WTC11 (cell line): ENCODE measurements around the gene PTPRF.

Experiments
- ELF4 ChIP-seq: sonication (generic); formaldehyde crosslinking; IDR thresholded peaks from 2 replicates; pipeline ENCODE4 v1.8.1; 2022; ENCODE audit warnings: low read depth, mild to moderate bottlenecking, moderate library complexity, missing genetic modification reagents
- SP1 ChIP-seq: sonication (generic); formaldehyde crosslinking; conservative IDR thresholded peaks from 2 replicates; pipeline ENCODE4 v1.8.1; 2022; ENCODE audit warnings: missing genetic modification reagents
- TF ChIP-seq, protein P1 (sequence below): fragments of 200-600 bp; IDR thresholded peaks from 2 replicates; pipeline ENCODE4 v1.8.0; 2022; ENCODE audit warnings: antibody characterized with exemption

DNA sequence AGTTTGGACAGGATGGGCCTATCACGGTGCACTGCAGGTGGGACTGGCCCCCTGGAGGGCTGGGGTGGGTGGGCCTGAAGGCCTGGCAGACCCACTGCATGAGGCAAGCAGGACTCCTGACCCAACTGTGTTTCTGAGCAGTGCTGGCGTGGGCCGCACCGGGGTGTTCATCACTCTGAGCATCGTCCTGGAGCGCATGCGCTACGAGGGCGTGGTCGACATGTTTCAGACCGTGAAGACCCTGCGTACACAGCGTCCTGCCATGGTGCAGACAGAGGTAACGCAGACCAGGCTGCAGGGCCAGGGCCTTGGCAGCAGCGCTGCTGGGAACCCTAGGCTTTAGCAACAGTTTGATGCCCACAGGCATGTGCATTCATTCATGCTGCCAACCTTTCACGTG, 90.3 kb downstream of the PTPRF start:
- TF ChIP-seq ELF4 (CRISPR knock-in tag) (no peak), SP1 (CRISPR knock-in tag) (no peak)
- TF ChIP-seq, protein P1, sequence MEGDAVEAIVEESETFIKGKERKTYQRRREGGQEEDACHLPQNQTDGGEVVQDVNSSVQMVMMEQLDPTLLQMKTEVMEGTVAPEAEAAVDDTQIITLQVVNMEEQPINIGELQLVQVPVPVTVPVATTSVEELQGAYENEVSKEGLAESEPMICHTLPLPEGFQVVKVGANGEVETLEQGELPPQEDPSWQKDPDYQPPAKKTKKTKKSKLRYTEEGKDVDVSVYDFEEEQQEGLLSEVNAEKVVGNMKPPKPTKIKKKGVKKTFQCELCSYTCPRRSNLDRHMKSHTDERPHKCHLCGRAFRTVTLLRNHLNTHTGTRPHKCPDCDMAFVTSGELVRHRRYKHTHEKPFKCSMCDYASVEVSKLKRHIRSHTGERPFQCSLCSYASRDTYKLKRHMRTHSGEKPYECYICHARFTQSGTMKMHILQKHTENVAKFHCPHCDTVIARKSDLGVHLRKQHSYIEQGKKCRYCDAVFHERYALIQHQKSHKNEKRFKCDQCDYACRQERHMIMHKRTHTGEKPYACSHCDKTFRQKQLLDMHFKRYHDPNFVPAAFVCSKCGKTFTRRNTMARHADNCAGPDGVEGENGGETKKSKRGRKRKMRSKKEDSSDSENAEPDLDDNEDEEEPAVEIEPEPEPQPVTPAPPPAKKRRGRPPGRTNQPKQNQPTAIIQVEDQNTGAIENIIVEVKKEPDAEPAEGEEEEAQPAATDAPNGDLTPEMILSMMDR, result no peak
